ENCODE data around the gene RIPOR1. TPM values are rescaled to one million over a fixed set of nuclear protein-coding genes. Genes with fewer than 3 reads are reported as not detected.
A peak's percentile ranks its signal among the peaks of the same experiment; 100 is the strongest.

The RIPOR1 gene
- polyA plus RNA-seq, 6 donors from 2014 or later: 3.4 to 34.5 (median 16.5) TPM

GRCh38 chr16:67593288-67593687 lies 64.7 kb downstream of the RIPOR1 start:
- Mint-ChIP-seq H3K27ac (peak overlapping the region in 4 of 6 donors; percentile 32 to 51 (median 38)), H3K27me3 (no peaks in the 10 kb centered on the region)

GRCh38 chr16:67593701-67594100 lies 65.1 kb downstream of the RIPOR1 start:
- H3K27ac Mint-ChIP-seq: peak overlapping the region in 5 of 6 donors; percentile 32 to 69 (median 42)
- no peaks in the 10 kb centered on the region for H3K9me3 Mint-ChIP-seq
- peaks cover 22 to 27% (median 22%) of the 10 kb centered on the region in 3 donors for H3K4me1 Mint-ChIP-seq
- DNase-seq (no peak), ATAC-seq (ENCODE audit: low read depth in 2 of 2) (no peak)
- H3K36me3 Mint-ChIP-seq: peaks cover 0 to 4% of the 10 kb centered on the region in 2 donors
- no peak overlapping the region for H3K4me3 Mint-ChIP-seq
- no peaks in the 10 kb centered on the region for H3K27me3 Mint-ChIP-seq

More at GRCh38 chr16:67593288-67593687, 64.7 kb downstream of the RIPOR1 start:
- Mint-ChIP-seq H3K36me3 (peaks cover 0 to 4% of the 10 kb centered on the region in 2 donors), H3K4me3 (no peak overlapping the region), H3K9me3 (no peaks in the 10 kb centered on the region), H3K4me1 (peaks cover 23 to 29% (median 23%) of the 10 kb centered on the region in 3 donors)
- DNase-seq: no peak
- ATAC-seq (ENCODE audit: low read depth in 2 of 2): no peak

- peak overlapping the region in 1 of 8 donors; percentile 46 for H3K4me3 Mint-ChIP-seq
- H3K27ac Mint-ChIP-seq: peak overlapping the region in 5 of 6 donors; percentile 16 to 87 (median 44)
- ATAC-seq (ENCODE audit: low read depth in 2 of 2) (no peak), DNase-seq (no peak)
- peaks cover 0 to 4% of the 10 kb centered on the region in 2 donors for H3K36me3 Mint-ChIP-seq
- no peaks in the 10 kb centered on the region for H3K27me3 Mint-ChIP-seq
- H3K9me3 Mint-ChIP-seq: no peaks in the 10 kb centered on the region
- H3K4me1 Mint-ChIP-seq: peaks cover 20 to 27% (median 22%) of the 10 kb centered on the region in 3 donors
Measured at GRCh38 chr16:67594256-67594915, 65.8 kb downstream of the RIPOR1 start.

- Mint-ChIP-seq H3K27me3 (no peaks in the 10 kb centered on the region), H3K4me1 (peaks cover 22 to 32% (median 26%) of the 10 kb centered on the region in 3 donors), H3K4me3 (no peak overlapping the region), H3K27ac (peak overlapping the region in 5 of 6 donors; percentile 5 to 87 (median 30)), H3K36me3 (peaks cover 0 to 4% of the 10 kb centered on the region in 2 donors), H3K9me3 (no peaks in the 10 kb centered on the region)
- no peak for DNase-seq
- ATAC-seq (ENCODE audit: low read depth in 2 of 2): no peak
Measured at GRCh38 chr16:67594956-67595355, 66.3 kb downstream of the RIPOR1 start.

Other genes starting within 250 kb of the RIPOR1 start
- gene PLEKHG4, start 249.3 kb upstream of the RIPOR1 start, polyA plus RNA-seq (ENCODE audit: low read depth in 6 of 6): 1 to 10 TPM in 1 of 6 donors, under 1 TPM in 4, not detected in 1; 0.13 to 6.0 (median 0.62) TPM
- under 1 TPM in 1 of 6 donors, not detected in 5; 0.26 TPM for gene KCTD19, start 202.1 kb upstream of the RIPOR1 start, polyA plus RNA-seq (ENCODE audit: low read depth in 6 of 6)
- under 1 TPM in 1 of 6 donors, not detected in 5; 0.48 TPM for gene LRRC36, start 202.0 kb upstream of the RIPOR1 start, polyA plus RNA-seq (ENCODE audit: low read depth in 6 of 6)
- gene TPPP3, start 135.3 kb upstream of the RIPOR1 start, polyA plus RNA-seq (ENCODE audit: low read depth in 6 of 6): not detected
- gene ZDHHC1, start 112.4 kb upstream of the RIPOR1 start, polyA plus RNA-seq (ENCODE audit: low read depth in 6 of 6): under 1 TPM in 3 of 6 donors, not detected in 3; 0.17 to 0.23 (median 0.21) TPM
- gene HSD11B2, start 97.7 kb upstream of the RIPOR1 start, polyA plus RNA-seq (ENCODE audit: low read depth in 6 of 6): not detected
- gene ATP6V0D1, start 47.7 kb upstream of the RIPOR1 start, polyA plus RNA-seq (ENCODE audit: low read depth in 6 of 6): 100 to 1,000 TPM; 136 to 255 (median 157) TPM
- gene AGRP, start 45.3 kb upstream of the RIPOR1 start, polyA plus RNA-seq (ENCODE audit: low read depth in 6 of 6): not detected
- 10 to 100 TPM; 40.2 to 93.3 (median 67.8) TPM for gene CTCF, start 33.7 kb downstream of the RIPOR1 start, polyA plus RNA-seq (ENCODE audit: low read depth in 6 of 6)
- gene CARMIL2, start 116.3 kb downstream of the RIPOR1 start, polyA plus RNA-seq (ENCODE audit: low read depth in 6 of 6): 10 to 100 TPM in 4 of 6 donors, 1 to 10 TPM in 2; 9.4 to 23.2 (median 14.1) TPM
- gene ACD, start 131.4 kb downstream of the RIPOR1 start, polyA plus RNA-seq (ENCODE audit: low read depth in 6 of 6): 10 to 100 TPM; 31.3 to 52.8 (median 35.5) TPM
- gene PARD6A, start 132.1 kb downstream of the RIPOR1 start, polyA plus RNA-seq (ENCODE audit: low read depth in 6 of 6): 10 to 100 TPM; 12.0 to 23.7 (median 16.1) TPM
- gene ENKD1, start 137.9 kb downstream of the RIPOR1 start, polyA plus RNA-seq (ENCODE audit: low read depth in 6 of 6): 1 to 10 TPM in 5 of 6 donors, not detected in 1; 1.2 to 2.6 (median 2.2) TPM
- 10 to 100 TPM; 10.3 to 12.5 (median 11.1) TPM for gene C16orf86, start 138.0 kb downstream of the RIPOR1 start, polyA plus RNA-seq (ENCODE audit: low read depth in 6 of 6)
- 10 to 100 TPM in 1 of 6 donors, 1 to 10 TPM in 5; 6.5 to 12.9 (median 8.4) TPM for gene GFOD2, start 190.5 kb downstream of the RIPOR1 start, polyA plus RNA-seq (ENCODE audit: low read depth in 6 of 6)

All from naive B cell (primary cell).